Measurements from ENCODE around the gene TASP1. TPM values are rescaled to one million over a fixed set of nuclear protein-coding genes. Genes with fewer than 3 reads are reported as not detected.
"Not testable (repeated sequence)": the region's sequence is repeated elsewhere in the genome, so short reads cannot be mapped to it uniquely, and the experiment has no call there.

The TASP1 gene
- total RNA-seq, 2 experiments from 2014 or later, result 10.7 to 11.3 TPM

GRCh38 chr20:13659288-13659687 is 20.6 kb upstream of the TASP1 start:
- H3K4me3 ChIP-seq (ENCODE audit: low read length), result no peak overlapping the region
- Mint-ChIP-seq H3K27me3 (peaks cover 22% of the 10 kb centered on the region), H3K4me3 (no peak overlapping the region), H3K9me3 (no peaks in the 10 kb centered on the region), H3K27ac (no peak overlapping the region), H3K36me3 (ENCODE audit: low read depth) (no peaks in the 10 kb centered on the region), H3K4me1 (ENCODE audit: low read depth) (no peaks in the 10 kb centered on the region)
- H3K4me1 ChIP-seq (ENCODE audit: insufficient read depth, low read length), result no peaks in the 10 kb centered on the region
- H3K27me3 ChIP-seq (ENCODE audit: control insufficient read depth in 1 of 2, insufficient read depth in 2 of 2, low read length in 2 of 2), result peaks cover 0 to 1% of the 10 kb centered on the region in 2 experiments
- no peaks in the 10 kb centered on the region for H3K36me3 ChIP-seq (ENCODE audit: insufficient read depth, low read length)
- intact Hi-C loops (cut with DNase I, micrococcal nuclease), result no loop called here
- no peak for DNase-seq
- H3K9me3 ChIP-seq (ENCODE audit: control insufficient read depth in 1 of 2, insufficient read depth in 1 of 2, low read length in 2 of 2), result no peaks in the 10 kb centered on the region
- no peak overlapping the region for H3K27ac ChIP-seq (ENCODE audit: low read depth in 1 of 2, low read length in 2 of 2)
- ChIA-PET CTCF (no interaction called here), POLR2A (no interaction called here)
- no peak for ATAC-seq (ENCODE audit: poor library complexity)
- no peak for TF ChIP-seq CTCF (IDR thresholded peaks at IDR 0.05)

GRCh38 chr20:13658060-13658459 is 19.3 kb upstream of the TASP1 start:
- H3K36me3 Mint-ChIP-seq (ENCODE audit: low read depth); ATAC-seq (ENCODE audit: poor library complexity); H3K9me3 Mint-ChIP-seq; H3K9me3 ChIP-seq (ENCODE audit: control insufficient read depth in 1 of 2, insufficient read depth in 1 of 2, low read length in 2 of 2); intact Hi-C loops (cut with DNase I, micrococcal nuclease); H3K27ac Mint-ChIP-seq; POLR2A ChIA-PET; CTCF ChIA-PET; DNase-seq; H3K4me1 ChIP-seq (ENCODE audit: insufficient read depth, low read length); H3K4me3 ChIP-seq (ENCODE audit: low read length); H3K27me3 ChIP-seq (ENCODE audit: control insufficient read depth in 1 of 2, insufficient read depth in 2 of 2, low read length in 2 of 2); H3K4me1 Mint-ChIP-seq (ENCODE audit: low read depth); H3K4me3 Mint-ChIP-seq; H3K36me3 ChIP-seq (ENCODE audit: insufficient read depth, low read length); H3K27ac ChIP-seq (ENCODE audit: low read depth in 1 of 2, low read length in 2 of 2): not testable (repeated sequence)
- peaks cover 26% of the 10 kb centered on the region for H3K27me3 Mint-ChIP-seq

DNA sequence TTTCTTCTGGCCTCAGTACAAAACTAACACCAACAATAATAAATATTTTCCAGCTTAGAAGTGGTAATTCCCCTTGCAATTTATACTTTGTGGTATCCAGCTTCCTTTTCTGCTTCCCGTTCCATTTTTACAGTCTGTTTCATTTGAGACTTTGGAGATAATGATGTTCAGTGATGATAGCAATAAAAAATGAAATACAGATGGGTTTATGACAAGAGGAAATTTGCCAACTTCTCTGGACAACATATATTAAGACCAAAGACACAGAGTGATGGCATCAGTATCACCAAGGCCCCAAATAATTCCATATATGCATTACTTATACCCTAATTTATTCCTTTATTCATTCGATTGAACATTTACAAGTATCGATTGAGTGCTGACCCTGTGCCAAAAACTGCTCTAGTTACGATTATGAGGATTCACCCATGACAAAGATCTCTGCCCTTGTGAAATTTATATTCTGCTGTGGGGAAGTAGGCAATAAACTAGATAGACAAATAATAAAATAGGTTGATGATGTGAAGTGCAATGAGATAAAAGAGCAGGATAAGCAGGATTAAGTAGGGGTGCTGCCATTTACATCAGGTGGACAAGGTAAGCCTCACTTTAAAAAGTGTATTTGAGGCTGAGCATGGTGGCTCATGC is 18.1 kb upstream of the TASP1 start:
- no peaks in the 10 kb centered on the region for H3K4me1 Mint-ChIP-seq (ENCODE audit: low read depth)
- H3K4me3 Mint-ChIP-seq, result no peak overlapping the region
- POLR2A ChIA-PET, result no interaction called here

More for the DNA sequence above, 18.1 kb upstream of the TASP1 start:
- Histone ChIP-seq H3K27me3 (ENCODE audit: control insufficient read depth in 1 of 2, insufficient read depth in 2 of 2, low read length in 2 of 2) (no peaks in the 10 kb centered on the region), H3K27ac (ENCODE audit: low read depth in 1 of 2, low read length in 2 of 2) (no peak overlapping the region), H3K4me1 (ENCODE audit: insufficient read depth, low read length) (no peaks in the 10 kb centered on the region), H3K36me3 (ENCODE audit: insufficient read depth, low read length) (no peaks in the 10 kb centered on the region), H3K9me3 (ENCODE audit: control insufficient read depth in 1 of 2, insufficient read depth in 1 of 2, low read length in 2 of 2) (no peaks in the 10 kb centered on the region), H3K4me3 (ENCODE audit: low read length) (no peak overlapping the region)
- ATAC-seq (ENCODE audit: poor library complexity) (no peak), DNase-seq (no peak)
- TF ChIP-seq CTCF (IDR thresholded peaks at IDR 0.05), result no peak
- no peaks in the 10 kb centered on the region for H3K9me3 Mint-ChIP-seq
- no peak overlapping the region for H3K27ac Mint-ChIP-seq
- CTCF ChIA-PET, result no interaction called here
- intact Hi-C loops (cut with DNase I, micrococcal nuclease), result no loop called here
- H3K36me3 Mint-ChIP-seq (ENCODE audit: low read depth), result no peaks in the 10 kb centered on the region
- H3K27me3 Mint-ChIP-seq, result peaks cover 29% of the 10 kb centered on the region
